Measurements from ENCODE around the gene H6PD.

The H6PD gene

DNA sequence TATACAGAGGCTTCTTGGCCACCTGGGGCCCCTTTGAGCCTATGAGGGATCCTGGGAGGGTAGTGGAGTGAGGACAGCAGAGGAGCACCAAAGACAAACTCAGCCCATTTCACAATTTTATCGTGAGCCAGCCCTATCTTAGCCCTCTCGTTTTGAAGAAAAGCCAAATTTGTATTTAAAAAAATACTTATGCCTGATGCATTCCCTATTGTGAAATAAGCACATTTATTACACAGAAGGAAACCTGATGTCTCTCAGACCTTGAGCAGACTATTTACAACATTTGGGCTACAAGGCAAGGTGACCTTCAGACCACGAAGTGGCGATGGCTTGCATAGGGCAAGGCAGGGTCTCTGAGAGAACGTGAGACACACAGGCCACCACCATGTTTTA lies 41.3 kb upstream of the H6PD start:
- DNase-seq (ENCODE audit: low spot score), result no peak
- no peak overlapping the region for H3K27ac ChIP-seq
- H3K4me3 ChIP-seq, result no peak overlapping the region
- TF ChIP-seq, protein P1, sequence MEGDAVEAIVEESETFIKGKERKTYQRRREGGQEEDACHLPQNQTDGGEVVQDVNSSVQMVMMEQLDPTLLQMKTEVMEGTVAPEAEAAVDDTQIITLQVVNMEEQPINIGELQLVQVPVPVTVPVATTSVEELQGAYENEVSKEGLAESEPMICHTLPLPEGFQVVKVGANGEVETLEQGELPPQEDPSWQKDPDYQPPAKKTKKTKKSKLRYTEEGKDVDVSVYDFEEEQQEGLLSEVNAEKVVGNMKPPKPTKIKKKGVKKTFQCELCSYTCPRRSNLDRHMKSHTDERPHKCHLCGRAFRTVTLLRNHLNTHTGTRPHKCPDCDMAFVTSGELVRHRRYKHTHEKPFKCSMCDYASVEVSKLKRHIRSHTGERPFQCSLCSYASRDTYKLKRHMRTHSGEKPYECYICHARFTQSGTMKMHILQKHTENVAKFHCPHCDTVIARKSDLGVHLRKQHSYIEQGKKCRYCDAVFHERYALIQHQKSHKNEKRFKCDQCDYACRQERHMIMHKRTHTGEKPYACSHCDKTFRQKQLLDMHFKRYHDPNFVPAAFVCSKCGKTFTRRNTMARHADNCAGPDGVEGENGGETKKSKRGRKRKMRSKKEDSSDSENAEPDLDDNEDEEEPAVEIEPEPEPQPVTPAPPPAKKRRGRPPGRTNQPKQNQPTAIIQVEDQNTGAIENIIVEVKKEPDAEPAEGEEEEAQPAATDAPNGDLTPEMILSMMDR (IDR thresholded peaks at IDR 0.05), result no peak

DNA sequence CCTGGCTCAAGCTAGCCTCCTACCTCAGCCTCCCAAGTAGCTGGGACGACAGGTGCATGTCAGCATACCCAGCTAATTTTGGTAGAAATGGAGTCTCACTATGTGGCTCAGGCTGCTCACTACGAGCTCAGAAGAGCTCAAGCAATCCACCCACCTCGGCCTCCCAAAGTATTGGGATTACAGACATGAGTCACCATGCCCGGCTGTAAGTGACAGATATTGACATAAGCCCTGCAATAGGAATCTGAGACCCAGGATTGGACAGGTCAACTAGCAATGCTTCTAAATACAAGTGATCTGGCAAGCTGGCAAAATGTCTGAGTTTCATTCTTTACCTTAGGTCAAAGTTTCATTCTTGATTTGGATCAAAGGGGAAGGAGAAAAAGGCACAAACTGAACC lies 40.5 kb upstream of the H6PD start:
- no peak overlapping the region for H3K4me3 ChIP-seq
- TF ChIP-seq, protein P1 (IDR thresholded peaks at IDR 0.05), result no peak
- H3K27ac ChIP-seq, result no peak overlapping the region
- no peak for DNase-seq (ENCODE audit: low spot score)

DNA sequence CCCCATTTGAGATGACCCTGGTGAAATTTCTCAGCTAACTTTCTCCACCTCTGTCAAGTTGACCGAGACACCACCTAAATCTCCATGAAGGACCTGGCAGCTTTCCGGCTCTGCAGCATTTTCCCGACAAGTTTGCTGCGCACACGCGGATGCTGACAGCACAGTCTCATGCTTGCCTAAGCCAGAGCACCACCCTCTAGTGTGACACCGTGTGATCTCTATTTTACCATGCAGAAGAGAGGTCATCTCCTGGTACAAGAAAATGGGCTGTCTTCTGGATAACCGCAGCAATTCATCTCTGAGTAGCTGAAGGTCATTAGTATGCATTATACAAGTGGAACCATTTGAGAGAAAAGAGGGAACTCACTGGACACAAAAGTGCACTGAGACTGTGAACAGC lies 38.9 kb upstream of the H6PD start:
- Histone ChIP-seq H3K27ac (no peak overlapping the region), H3K4me3 (peak overlapping the region; percentile 37)
- TF ChIP-seq, protein P1 (IDR thresholded peaks at IDR 0.05), result no peak
- DNase-seq (ENCODE audit: low spot score), result no peak

DNA sequence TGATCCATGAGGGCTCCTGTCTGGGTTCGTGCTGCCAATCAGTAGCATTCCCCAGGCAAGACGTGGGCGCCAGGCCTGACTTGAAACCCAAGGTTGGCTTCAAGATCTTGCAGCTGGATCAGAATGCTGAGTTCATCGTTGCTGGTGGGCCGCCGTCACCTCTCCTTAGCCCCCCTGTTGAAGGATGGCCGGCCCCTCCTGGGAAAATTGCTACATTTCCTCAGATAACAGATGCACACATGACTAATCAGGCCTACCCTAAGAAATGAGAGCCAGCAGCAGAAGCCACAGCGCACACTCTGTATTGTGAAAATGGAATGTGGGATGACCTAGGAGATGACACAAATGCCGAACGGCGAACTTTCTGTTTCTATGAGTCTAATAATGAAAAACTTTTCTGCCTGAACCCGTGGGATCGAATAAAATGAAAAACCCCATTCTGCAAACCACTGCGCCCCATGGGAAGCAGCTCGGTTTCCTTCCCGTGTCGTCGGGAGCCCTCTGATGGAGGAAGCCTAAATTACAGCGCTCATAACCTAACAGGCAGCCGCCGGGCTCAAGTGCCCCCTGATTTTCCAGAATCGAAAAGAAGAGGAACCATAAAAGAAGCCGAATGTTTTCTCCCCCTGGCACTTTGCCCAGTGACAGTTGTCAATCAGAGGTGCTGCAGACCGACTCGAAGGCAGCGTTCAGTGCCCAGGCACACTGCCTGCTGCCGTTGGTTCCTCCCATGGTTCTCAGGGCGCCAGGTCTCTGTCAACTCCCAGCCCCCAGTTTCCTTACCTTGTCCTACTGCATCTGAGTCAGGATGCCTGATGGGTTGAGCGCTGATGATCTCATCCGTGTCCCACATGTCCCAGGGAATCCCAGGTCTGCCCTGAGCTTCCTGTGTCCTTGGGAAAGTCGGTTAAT lies 38.2 kb upstream of the H6PD start:
- Histone ChIP-seq H3K4me3 (peak overlapping the region; percentile 37), H3K27ac (peak overlapping the region in 1 of 2 donors; percentile 52)
- no peak for DNase-seq (ENCODE audit: low spot score)
- TF ChIP-seq, protein P1 (IDR thresholded peaks at IDR 0.05), result peak; percentile 88

DNA sequence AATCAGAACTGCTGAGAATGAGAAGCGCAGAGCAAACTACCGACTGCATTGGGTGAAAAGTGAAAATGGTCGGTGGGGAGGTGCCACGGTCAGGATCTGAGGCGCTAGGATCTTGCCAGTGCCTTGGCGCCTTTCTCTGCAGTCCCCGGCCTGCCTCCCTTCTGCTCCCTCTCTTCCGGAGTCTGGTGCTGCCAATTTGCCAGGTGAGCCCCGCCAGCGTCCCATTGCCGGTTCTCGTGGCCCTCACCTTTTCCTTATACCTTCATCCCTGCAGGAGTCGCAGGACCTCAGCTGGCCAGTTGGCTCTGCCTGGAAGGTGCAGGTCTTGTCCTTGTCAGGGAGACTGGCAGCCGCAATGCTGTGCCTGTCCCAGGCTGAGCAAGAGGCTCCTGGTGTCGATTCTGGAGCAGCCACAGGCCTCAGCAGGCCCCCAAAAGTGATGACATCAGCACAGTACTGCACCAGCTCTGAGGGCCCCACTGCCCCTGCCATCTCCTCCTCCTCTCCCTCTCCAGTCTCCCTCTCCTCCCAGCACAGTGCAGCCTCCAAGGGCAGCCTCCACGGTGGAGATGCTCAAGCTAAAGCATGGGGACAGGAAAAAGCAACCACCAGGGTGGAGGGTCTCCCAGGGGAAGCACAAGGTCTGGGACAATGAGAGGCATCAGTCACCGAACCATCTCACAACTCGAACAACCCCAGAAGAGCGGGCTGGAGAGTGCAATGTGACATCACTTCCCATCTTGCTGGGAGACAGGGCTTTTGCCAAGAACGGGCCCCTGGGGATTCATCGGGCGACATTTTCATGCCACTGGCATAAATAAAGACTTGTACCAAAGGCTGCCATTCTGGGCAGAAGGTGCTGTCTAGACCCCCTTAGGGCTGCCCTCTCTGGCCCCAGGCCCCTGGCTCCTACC lies 37.1 kb upstream of the H6PD start:
- Histone ChIP-seq H3K4me3 (peak overlapping the region; percentile 58), H3K27ac (peak overlapping the region in 1 of 2 donors; percentile 30)
- TF ChIP-seq, protein P1 (IDR thresholded peaks at IDR 0.05), result no peak
- DNase-seq (ENCODE audit: low spot score), result no peak

DNA sequence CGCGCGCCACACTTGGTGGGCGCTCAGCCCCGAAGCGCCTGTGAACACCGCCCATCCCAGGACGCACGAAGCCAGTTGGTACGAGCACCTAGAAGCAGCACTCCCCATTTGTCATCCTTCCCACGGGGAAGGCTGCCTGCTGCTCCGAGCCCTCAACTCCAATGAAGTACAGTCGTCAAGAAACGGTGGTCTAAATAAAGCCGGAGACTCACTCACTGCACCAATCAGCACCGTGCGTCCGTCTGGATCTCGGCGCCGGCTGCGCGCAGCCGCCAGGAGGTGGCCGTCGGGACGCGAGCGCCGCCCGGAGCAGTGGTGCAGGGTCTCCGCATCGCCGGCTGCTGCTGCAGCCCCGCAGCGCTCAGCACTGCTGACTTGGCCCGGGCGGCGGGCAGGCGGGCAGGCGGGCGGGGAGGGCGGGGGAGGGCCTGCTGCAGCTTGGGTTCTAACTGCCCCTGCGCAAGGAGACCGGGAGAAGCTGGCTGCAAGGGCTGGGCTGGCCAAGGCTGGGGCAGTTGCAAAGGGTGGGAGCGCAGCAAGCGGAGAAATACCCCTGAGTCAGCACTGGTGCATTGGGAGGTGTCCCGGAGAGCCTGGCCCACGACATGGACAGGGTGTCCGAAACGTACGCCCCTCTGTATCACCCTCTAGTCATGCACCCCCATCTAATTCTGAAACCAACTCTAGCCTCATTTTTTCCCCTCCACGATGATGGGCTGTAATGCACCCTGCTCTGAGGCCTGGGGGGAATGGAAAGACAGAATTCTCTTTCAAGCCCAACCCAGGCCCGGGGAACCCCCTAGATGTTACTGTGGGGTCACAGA lies 35.8 kb upstream of the H6PD start:
- TF ChIP-seq, protein P1 (IDR thresholded peaks at IDR 0.05), result no peak
- no peak for DNase-seq (ENCODE audit: low spot score)
- peak overlapping the region; percentile 58 for H3K4me3 ChIP-seq

More for the DNA sequence above, 35.8 kb upstream of the H6PD start:
- H3K27ac ChIP-seq, result no peak overlapping the region
